Measurements from ENCODE around the gene FAM107A.

The FAM107A gene

DNA sequence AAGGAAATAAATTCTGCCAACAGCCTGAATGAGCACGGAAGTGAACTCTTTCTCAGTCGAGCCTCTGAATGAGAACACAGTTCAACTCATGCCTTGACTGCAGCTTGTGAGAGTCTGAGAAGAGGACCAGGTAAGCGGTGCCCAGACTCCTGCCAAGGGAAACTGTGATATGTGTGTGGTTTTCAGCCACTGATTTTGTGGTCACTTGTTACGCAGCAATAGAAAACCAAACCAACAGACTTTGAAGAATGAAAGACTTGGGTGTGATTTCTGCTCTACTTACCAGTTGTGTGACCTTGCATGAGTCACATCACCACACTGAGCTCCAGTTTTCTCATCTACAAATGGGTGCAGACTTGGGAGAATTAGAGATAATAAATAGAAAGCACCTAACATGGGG, 30.6 kb upstream of the FAM107A start:
- TF ChIP-seq GATA2 (IDR thresholded peaks at IDR 0.05; ENCODE audit: low read depth, low read length): no peak
- no peak for TF ChIP-seq GATA3 (IDR thresholded peaks at IDR 0.05; ENCODE audit: low read depth, low read length)

DNA sequence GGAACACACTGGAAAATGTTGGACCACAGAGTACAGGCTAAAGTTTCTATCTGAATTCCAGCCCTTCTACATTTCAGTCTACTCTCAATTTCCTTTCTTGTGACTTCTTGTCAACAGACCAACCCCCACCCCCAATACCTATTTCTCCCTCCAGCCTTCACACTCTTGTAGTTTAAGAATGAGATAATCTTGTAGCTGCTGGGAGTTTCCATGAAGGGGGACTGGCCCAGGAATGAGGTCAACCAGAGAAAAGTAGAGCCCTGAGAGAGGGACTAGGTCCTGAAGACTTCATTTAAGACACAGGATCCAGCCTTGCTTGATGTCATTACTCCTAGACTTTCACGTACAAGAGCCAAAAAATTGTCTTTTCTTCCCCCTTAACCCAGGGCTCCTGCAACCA, 29.5 kb upstream of the FAM107A start:
- no peak for TF ChIP-seq GATA2 (IDR thresholded peaks at IDR 0.05; ENCODE audit: low read depth, low read length)
- no peak for TF ChIP-seq GATA3 (IDR thresholded peaks at IDR 0.05; ENCODE audit: low read depth, low read length)

DNA sequence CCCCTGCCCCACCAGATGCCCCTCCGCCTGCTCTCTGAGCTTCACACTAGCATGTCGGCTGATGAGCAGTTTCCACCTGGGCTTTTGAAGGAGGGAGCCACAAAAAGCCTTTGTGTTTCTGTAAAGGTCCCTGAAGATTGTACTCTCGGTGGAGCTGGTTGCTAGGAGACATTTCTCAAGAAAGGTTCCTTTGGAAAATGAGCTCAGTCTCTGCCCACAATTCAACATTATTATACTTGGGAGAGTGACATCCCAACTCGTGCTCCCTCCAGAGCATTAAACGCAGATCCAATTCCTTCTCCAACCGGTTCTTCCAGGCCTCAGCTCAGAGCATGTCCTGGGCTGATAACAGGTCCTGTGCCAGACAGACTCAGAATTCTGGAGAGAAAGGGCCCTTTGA, 26.8 kb upstream of the FAM107A start:
- TF ChIP-seq GATA2 (IDR thresholded peaks at IDR 0.05; ENCODE audit: low read depth, low read length): no peak
- TF ChIP-seq GATA3 (IDR thresholded peaks at IDR 0.05; ENCODE audit: low read depth, low read length): no peak

DNA sequence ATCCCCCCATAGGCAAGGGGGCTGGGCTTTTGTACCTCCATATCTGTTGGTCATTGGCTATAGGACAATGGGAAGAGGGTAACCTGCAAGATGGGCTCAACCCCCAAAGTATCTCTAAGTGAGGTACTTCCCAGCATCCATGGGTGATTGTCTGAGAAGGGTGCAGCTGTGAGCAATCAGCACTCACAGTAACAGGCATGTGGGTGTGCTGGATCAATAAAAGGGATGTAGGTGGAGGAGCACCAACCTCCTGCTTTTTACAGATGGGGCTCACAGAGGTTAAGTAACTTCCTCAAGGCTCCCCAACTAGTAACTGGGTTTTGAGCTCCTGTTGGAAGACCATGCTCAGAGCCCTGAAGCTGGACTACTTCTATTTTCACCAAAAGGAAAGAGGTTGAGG, 26.4 kb upstream of the FAM107A start:
- no peak for TF ChIP-seq GATA2 (IDR thresholded peaks at IDR 0.05; ENCODE audit: low read depth, low read length)
- TF ChIP-seq GATA3 (IDR thresholded peaks at IDR 0.05; ENCODE audit: low read depth, low read length): no peak

DNA sequence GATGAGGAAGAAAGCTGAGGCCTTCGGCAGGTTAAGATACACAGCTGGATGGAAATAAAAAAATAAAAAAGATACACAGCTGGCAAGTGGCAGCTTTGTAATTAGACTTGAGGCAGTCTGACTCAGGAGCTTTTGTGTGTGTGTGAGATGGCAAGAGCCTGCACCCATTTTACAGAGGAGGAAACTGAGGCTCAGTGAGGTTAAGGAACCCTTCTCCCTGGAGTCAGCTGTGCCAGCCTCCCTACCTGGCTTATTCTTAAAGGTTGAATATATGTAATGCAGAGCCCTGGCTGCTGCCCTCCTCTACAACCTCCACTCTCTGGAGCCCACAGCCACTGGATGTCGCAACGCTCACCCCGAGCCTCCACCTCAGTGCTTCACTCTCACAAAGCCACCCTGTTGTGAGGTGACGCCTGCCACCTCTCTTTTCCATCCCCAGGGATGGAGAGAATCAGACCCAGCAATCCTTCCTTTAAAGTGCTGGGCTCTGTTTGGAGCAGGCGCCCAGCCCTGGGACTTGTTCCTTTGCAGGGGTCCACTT, 20.6 kb upstream of the FAM107A start:
- TF ChIP-seq GATA2 (IDR thresholded peaks at IDR 0.05; ENCODE audit: low read depth, low read length) (no peak), GATA3 (IDR thresholded peaks at IDR 0.05; ENCODE audit: low read depth, low read length) (no peak)

DNA sequence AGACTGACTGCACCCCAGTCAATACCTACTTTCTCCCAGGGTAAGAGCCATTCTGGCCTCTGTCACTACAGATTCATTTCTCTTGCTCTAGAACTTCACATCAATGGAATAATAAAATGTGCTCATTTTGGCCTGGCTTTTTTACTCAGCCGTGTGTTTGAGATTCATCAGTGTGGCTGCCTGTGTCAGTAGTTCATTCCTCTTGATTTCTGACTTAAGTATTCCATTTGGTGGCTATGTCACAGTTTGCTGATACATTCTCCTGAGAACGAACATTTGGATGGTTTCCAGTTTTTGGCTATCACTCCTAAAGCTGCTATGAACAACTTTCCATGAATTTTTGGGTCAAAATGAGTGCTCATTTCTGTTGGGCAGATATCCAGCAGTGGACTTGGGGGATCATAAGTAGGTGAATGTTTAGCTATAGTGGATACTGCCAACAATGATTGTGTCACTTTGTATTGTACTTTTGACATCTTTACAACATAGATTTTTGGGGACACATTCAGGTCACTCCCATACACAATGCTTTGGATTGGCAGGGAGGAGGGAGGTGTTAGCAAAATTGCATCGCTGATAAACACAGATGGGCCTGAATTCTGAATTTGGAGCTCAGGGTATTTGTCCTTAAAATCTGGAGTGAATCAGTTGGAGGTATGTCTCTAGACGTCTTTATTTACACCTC, 19.8 kb upstream of the FAM107A start:
- TF ChIP-seq GATA3 (IDR thresholded peaks at IDR 0.05; ENCODE audit: low read depth, low read length) (no peak), GATA2 (IDR thresholded peaks at IDR 0.05; ENCODE audit: low read depth, low read length) (no peak)

DNA sequence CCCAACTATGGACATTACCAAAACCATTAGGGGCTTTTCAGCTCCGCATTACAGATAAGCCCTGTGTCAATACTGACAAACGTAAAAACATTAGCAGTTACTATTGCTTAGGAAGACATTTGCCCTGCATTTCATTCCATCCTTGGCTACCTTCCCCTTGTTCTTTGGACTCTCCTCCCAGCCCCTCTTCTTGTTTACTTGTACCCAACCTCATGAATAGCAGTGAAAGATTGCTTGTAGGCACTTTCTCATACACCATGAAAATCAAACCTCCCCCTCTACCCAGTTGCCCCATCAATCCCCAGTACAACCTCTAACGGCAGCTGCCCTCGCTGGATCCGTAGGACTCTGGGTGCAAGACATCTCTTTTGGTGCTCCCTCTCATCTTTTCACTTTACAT, 16.9 kb upstream of the FAM107A start:
- TF ChIP-seq GATA2 (IDR thresholded peaks at IDR 0.05; ENCODE audit: low read depth, low read length) (no peak), GATA3 (IDR thresholded peaks at IDR 0.05; ENCODE audit: low read depth, low read length) (no peak)

DNA sequence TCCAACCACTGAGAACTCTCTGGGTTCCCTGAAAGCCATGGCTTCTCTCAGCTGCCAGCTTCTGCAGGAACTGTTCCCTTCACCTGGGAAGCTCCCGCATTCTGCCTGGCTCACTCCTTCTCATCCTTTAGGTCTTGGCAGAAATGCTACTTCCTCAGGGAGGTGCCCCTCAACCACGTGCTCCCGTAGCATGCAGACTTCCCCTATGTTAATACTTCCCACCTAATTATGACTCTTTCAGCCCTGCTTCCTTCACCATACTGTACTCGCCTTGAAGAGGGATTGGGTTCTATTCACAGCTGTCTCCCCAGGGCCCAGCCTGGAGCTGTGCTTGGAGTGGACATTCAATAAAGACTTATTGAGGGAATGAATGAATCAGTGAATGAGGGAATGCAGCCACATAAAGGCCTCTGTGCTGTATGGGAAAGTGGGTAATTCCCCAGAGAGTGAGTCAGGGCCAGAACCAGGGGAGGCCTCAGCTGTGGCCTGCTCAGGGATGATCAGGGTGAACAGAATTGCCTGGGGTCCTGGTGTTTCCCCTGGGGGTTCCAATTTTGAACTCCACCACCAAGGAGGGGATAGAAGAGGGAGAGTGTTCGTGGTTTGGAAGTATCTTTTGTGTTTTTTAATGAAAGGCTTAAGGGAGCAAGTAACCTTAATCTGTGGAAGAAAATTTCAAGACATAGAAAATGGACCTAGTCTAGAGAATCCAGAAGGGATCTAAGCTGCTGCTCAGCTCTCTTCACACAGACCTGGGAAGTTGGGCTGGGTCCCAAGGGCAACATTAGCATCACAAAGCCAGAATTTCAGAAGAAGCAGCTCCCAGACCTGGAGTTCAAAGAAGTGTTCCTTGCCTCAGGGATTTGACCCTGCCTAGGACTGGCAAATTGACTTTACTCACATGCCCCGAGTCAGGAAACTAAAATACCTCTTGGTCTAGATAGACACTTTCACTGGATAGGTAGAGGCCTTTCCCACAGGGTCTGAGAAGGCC, 14.6 kb upstream of the FAM107A start:
- TF ChIP-seq GATA3 (IDR thresholded peaks at IDR 0.05; ENCODE audit: low read depth, low read length) (no peak), GATA2 (IDR thresholded peaks at IDR 0.05; ENCODE audit: low read depth, low read length) (no peak)

DNA sequence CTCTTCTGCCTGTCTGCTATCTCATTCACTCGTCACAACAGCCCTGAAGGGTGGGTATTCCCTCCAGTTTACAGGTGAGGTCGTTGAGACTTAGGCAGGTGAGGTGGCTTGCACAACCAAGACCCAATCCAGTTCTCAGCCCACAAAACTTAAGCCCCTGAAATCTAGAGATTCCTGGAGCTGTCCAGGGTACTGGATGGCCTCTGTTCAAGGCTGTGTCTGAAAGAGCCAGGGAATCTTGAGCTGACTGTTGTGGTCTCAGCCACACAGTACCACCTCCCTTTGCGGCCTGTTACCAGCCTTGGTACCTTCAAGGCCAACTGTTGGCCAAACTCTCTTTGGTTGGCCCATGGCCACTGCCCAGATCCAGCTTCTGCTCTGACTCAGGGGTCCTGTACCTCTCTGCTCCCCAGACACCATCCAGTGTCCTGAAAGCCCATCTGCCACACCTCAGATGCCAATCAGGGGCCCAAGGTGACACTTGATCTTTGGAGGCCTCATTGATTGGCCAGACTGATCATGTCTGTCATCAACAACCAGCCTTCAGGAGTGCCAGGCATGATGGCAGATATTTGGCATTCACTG, 10.9 kb upstream of the FAM107A start:
- TF ChIP-seq GATA2 (IDR thresholded peaks at IDR 0.05; ENCODE audit: low read depth, low read length): no peak
- TF ChIP-seq GATA3 (IDR thresholded peaks at IDR 0.05; ENCODE audit: low read depth, low read length): no peak

DNA sequence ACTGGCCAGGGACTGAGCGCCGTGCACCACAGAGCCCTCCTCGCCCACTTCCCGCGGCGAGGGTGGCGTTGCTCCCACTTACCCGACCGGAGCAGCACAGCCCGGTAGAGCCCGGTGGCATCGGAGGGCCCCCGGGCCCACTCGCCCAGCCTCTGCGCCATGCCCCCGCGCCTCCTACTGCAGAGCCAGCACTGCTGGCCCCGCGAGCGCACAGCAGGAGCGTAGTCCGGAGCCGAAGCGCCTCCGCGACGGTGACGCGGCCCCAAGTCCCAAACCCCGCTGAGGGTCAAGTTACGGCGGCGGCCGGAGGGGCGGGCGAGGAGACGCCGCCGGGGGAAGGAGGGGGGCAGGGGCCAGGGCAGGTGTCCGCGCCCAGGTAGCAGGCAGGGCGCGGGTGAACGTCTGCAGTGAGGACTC, 9.6 kb upstream of the FAM107A start:
- TF ChIP-seq GATA3 (IDR thresholded peaks at IDR 0.05; ENCODE audit: low read depth, low read length): no peak
- no peak for TF ChIP-seq GATA2 (IDR thresholded peaks at IDR 0.05; ENCODE audit: low read depth, low read length)

DNA sequence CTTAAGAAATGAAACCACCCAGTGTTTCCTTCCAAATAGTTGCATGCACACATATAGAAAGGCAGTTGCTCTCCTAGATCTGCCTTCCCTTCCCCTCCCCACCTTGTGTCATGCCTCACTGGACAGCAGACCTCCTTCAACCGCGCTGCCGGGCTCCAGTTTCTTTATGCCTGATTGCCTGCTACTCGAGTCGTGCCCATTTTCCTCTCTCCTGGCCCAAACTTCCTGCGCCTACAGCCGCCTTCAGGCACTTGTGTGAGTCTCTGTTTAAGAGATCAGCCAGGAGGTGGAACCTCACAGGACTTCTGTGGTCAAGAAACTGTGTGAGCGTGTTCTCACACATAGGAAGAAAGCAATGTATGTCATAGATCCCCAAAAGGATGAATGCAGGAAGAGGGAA, 8.8 kb upstream of the FAM107A start:
- TF ChIP-seq GATA2 (IDR thresholded peaks at IDR 0.05; ENCODE audit: low read depth, low read length): no peak
- no peak for TF ChIP-seq GATA3 (IDR thresholded peaks at IDR 0.05; ENCODE audit: low read depth, low read length)

DNA sequence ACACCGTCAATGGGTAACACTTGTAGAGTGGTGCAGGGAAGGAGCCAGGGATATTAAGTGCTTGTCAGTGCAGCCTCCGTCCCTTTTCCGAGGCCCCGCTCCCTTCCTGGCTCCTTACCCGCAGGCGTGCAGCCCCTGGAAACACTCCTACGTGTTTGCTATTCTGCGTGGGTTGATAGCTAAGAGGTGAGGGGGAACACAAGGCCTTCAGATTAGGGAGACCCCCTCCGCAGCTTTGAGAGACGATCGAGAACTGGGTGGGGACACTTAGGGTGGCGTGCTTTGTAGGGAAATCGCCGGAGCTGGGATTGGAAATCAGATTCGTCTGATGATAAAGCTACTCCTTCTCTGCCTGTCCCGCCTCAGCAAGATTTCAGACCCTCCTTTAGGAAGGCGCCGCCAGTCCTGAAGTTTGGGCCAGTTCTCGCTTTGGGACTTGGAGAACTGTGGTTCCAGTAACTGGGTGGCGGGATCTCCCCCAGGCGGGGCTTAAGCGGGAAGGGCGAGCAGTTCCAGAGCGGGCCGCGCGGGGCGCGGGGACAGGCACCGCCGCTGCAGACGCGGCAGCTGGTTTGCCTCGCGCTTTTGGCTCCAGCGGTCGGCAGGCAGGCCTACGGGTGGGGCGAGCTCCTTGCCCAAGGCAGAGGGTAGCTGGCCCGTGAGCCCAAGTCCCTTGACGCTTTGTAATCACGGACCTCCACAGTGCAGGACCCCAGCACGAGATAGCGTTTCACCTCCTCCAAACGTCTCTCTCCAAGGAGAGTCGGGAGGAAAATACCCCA, 8.0 kb upstream of the FAM107A start:
- TF ChIP-seq GATA2 (IDR thresholded peaks at IDR 0.05; ENCODE audit: low read depth, low read length) (no peak), GATA3 (IDR thresholded peaks at IDR 0.05; ENCODE audit: low read depth, low read length) (no peak)

DNA sequence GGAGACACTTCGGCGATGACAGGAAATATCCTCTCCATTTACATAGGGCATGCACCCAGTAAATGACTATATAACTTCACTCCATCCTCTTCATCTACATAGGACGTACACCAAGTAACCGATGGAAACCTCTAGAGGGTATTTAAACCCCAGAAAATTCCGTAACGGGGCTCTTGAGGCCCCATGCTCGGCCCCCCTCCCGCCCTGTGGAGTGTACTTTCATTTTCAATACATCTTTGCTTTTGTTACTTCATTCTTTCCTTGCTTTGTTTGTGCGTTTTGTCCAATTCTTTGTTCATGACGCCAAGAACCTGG, 7.5 kb upstream of the FAM107A start:
- TF ChIP-seq GATA3 (IDR thresholded peaks at IDR 0.05; ENCODE audit: low read depth, low read length) (no peak), GATA2 (IDR thresholded peaks at IDR 0.05; ENCODE audit: low read depth, low read length) (no peak)
